T-cell (primary cell): ENCODE measurements around the gene PSME4. TPM values are rescaled to one million over a fixed set of nuclear protein-coding genes. Genes with fewer than 3 reads are reported as not detected.
"Not testable (repeated sequence)": the region's sequence is repeated elsewhere in the genome, so short reads cannot be mapped to it uniquely, and the experiment has no call there.

ENCODE experiments used
- ATAC-seq, 4 experiments: fragments of 200-7000 bp in 3 of 4; fragments of 150-1000 bp in 1 of 4; cut with Tn5 transposase; replicated peaks in 1 of 4; 1 replicate in 3 of 4; 2 replicates in 1 of 4; pipeline ENCODE4 v1.10.0; 2021; ENCODE audit warnings: moderate library complexity in 3 of 4, mild to moderate bottlenecking in 2 of 4, moderate number of reproducible peaks in 1 of 4
- CTCF ChIA-PET, 2 donors: fragments of 300-600 bp; sonication (Branson Sonifier 250); formaldehyde crosslinking; loops; one replicate each; lab custom pipeline; 2022; ENCODE audit warnings: antibody characterized with exemption in 2 of 2; lab: Charles Lee
- POLR2A ChIA-PET, 2 donors: fragments of 300-600 bp; sonication (Branson Sonifier 250); formaldehyde crosslinking; loops; one replicate each; lab custom pipeline; 2022; ENCODE audit warnings: antibody characterized with exemption in 2 of 2; lab: Charles Lee
- DNase-seq, 35 experiments: peaks; one replicate each; pipeline versions ENCODE4 v3.0.0 to v3.0.0-alpha.2; 2013 to 2023
- H3K27ac ChIP-seq: one replicate; pipeline ENCODE4 v1.5.1; 2013; ENCODE audit warnings: low read length
- H3K27me3 ChIP-seq, 2 experiments: replicated peaks in 1 of 2; 1 replicate in 1 of 2; 2 replicates in 1 of 2; pipeline versions ENCODE4 v1.6.1 to v1.7.0; 2013; ENCODE audit warnings: low read length in 1 of 2, mixed read lengths in 1 of 2; ENCODE audit not compliant: control insufficient read depth in 2 of 2, insufficient read depth in 2 of 2; ENCODE audit errors: extremely low read depth in 1 of 2
- H3K36me3 ChIP-seq, 2 donors: 1 replicate in 1 of 2; 2 replicates in 1 of 2; pipeline versions ENCODE4 v1.6.1 to v1.7.0; 2013; ENCODE audit warnings: low read length in 1 of 2; ENCODE audit not compliant: control insufficient read depth in 2 of 2, insufficient read depth in 1 of 2; ENCODE audit errors: extremely low read depth in 1 of 2
- H3K4me1 ChIP-seq, 2 experiments: 1 replicate in 1 of 2; 2 replicates in 1 of 2; pipeline versions ENCODE4 v1.6.1 to v1.7.0; 2013; ENCODE audit warnings: low read length in 2 of 2, mixed read lengths in 1 of 2; ENCODE audit not compliant: insufficient read depth in 2 of 2, control insufficient read depth in 1 of 2; ENCODE audit errors: extremely low read depth in 1 of 2
- H3K4me3 ChIP-seq, 2 donors: 1 replicate in 1 of 2; 2 replicates in 1 of 2; pipeline versions ENCODE4 v1.5.1 to v1.7.0; 2013; ENCODE audit warnings: mild to moderate bottlenecking in 2 of 2, low read length in 1 of 2, moderate library complexity in 1 of 2; ENCODE audit not compliant: control insufficient read depth in 1 of 2; ENCODE audit errors: extremely low read depth in 1 of 2
- H3K9me3 ChIP-seq: 2 replicates; pipeline ENCODE4 v1.7.0; 2013
- H3K27ac Mint-ChIP-seq, 2 donors: one replicate each; pipeline ENCODE4 v1.8.0; 2020 to 2021; ENCODE audit warnings: mild to moderate bottlenecking in 2 of 2, mixed read lengths in 2 of 2
- H3K27me3 Mint-ChIP-seq, 2 donors: one replicate each; pipeline ENCODE4 v1.8.0; 2021 to 2022; ENCODE audit warnings: mixed read lengths in 2 of 2
- H3K36me3 Mint-ChIP-seq: one replicate; pipeline ENCODE4 v1.8.0; 2021; ENCODE audit warnings: mixed read lengths
- H3K4me1 Mint-ChIP-seq, 3 donors: one replicate each; pipeline ENCODE4 v1.8.0; 2020 to 2022; ENCODE audit warnings: mixed read lengths in 3 of 3, mild to moderate bottlenecking in 1 of 3
- H3K4me3 Mint-ChIP-seq, 3 donors: one replicate each; pipeline ENCODE4 v1.8.0; 2020 to 2022; ENCODE audit warnings: mild to moderate bottlenecking in 3 of 3, mixed read lengths in 3 of 3, moderate library complexity in 3 of 3
- H3K9me3 Mint-ChIP-seq, 3 donors: one replicate each; pipeline ENCODE4 v1.8.0; 2020 to 2022; ENCODE audit warnings: mixed read lengths in 3 of 3
- WGBS: methylation state at CpG from one replicate; pipeline ENCODE4 v1.1.5; 2013; ENCODE audit warnings: missing lambda C conversion rate; ENCODE audit not compliant: insufficient coverage; 5-methylcytosine and 5-hydroxymethylcytosine counted together
- total RNA-seq, 35 experiments: library from RNA in 6 of 35; stranded (reverse) in 6 of 35; fragments of 120-200 nt in 1 of 35; gene quantifications; one replicate each; pipeline versions ENCODE4 v1.2.1 to v1.2.4 and lab custom pipeline; 2013 to 2026

Gene PSME4
- total RNA-seq, 5 donors from 2014 or later (not counting 1 experiment from before 2014, with no cell fraction given): 39.8 to 87.4 (median 44.6) TPM

DNA sequence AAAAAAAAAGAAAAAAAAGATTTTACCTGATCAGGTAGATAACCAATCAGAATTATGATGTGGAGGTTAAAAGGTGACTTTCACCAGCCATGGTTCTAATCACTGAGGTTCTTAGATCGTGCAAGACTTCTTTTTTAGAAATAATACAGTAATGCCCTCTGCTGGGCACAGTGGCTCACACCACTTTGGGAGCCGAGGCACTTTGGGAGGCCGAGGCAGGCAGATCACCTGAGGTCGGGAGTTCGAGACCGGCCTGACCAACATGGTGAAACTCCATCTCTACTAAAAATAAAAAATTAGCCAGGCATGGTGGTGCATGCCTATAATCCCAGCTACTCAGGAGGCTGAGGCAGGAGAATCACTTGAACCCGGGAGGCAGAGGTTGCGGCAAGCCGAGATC lies 147.2 kb downstream of the PSME4 start:
- POLR2A ChIA-PET, CTCF ChIA-PET: not testable (repeated sequence)

DNA sequence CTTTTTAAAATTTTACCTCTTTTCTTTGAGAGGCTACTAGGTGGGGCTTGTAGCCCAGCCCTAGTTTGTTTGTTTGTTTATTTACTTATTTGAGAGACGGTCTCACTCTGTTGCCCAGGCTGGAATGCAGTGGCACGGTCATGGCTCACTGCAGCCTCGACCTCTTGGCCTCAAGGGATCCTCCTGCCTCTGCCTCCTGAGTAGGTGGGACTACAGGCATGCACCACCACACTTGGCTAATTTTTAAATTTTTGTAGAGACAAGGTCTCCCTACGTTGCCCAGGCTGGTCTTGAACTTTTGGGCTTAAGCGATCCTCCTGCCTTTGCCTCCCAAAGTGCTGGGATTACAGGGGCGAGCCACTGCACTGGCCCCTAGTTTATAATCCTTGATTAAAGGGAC lies 149.0 kb downstream of the PSME4 start:
- Histone ChIP-seq H3K36me3 (peaks cover 3 to 18% of the 10 kb centered on the region in 2 donors), H3K27me3 (no peaks in the 10 kb centered on the region), H3K4me3 (no peak overlapping the region), H3K4me1 (no peaks in the 10 kb centered on the region), H3K27ac (no peak overlapping the region), H3K9me3 (no peaks in the 10 kb centered on the region)
- H3K4me1 Mint-ChIP-seq: no peaks in the 10 kb centered on the region
- H3K36me3 Mint-ChIP-seq: peaks cover 18% of the 10 kb centered on the region
- H3K27ac Mint-ChIP-seq: no peak overlapping the region
- ChIA-PET POLR2A (no interaction called here), CTCF (no interaction called here)
- no peak for DNase-seq
- H3K27me3 Mint-ChIP-seq: no peaks in the 10 kb centered on the region
- H3K4me3 Mint-ChIP-seq: no peak overlapping the region
- H3K9me3 Mint-ChIP-seq: no peaks in the 10 kb centered on the region
- 96% methylated on average over 3 of the region's 6 CpGs for WGBS
- ATAC-seq: no peak

More for the DNA sequence above, 147.2 kb downstream of the PSME4 start:
- not testable (repeated sequence) for H3K4me3 Mint-ChIP-seq, H3K9me3 Mint-ChIP-seq, ATAC-seq, H3K9me3 ChIP-seq, H3K27ac ChIP-seq, H3K4me1 Mint-ChIP-seq, H3K4me1 ChIP-seq, H3K4me3 ChIP-seq, DNase-seq, H3K27ac Mint-ChIP-seq, H3K36me3 ChIP-seq, H3K27me3 Mint-ChIP-seq, H3K27me3 ChIP-seq
- H3K36me3 Mint-ChIP-seq: peaks cover 20% of the 10 kb centered on the region
- WGBS: 78% methylated on average over 3 of the region's 9 CpGs

DNA sequence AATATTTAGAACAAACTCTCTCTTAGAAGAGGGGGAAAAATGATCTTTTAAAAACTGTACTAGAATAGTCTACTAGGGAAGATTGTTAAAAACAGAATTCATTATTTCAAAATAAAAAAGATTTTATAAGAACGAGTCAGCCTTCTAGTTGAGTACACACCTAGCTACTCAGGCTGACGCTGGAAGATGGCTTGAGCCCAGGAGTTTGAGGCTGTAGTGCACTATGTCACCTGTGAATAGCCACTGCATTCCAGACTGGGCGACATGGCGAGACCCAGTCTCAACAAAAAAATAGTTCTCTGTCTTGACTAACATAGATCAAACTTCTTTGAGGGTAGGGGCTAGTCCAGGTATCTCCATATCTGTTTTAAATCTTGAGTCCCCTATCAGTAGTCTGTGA lies 150.1 kb downstream of the PSME4 start:
- Histone ChIP-seq H3K4me1 (no peaks in the 10 kb centered on the region), H3K4me3 (no peak overlapping the region), H3K27me3 (no peaks in the 10 kb centered on the region), H3K9me3 (no peaks in the 10 kb centered on the region), H3K36me3 (peaks cover 3 to 24% of the 10 kb centered on the region in 2 donors), H3K27ac (no peak overlapping the region)
- H3K27ac Mint-ChIP-seq: no peak overlapping the region
- H3K9me3 Mint-ChIP-seq: no peaks in the 10 kb centered on the region
- H3K36me3 Mint-ChIP-seq: peaks cover 23% of the 10 kb centered on the region
- DNase-seq (no peak), ATAC-seq (no peak)
- CTCF ChIA-PET: interaction anchor here in 1 of 2 donors (0.6 kb wide), 1 partner anchor 149 kb away, joined by 9 read pairs; no protein-coding TSS in a partner anchor
- H3K27me3 Mint-ChIP-seq: no peaks in the 10 kb centered on the region
- POLR2A ChIA-PET: no interaction called here
- no peak overlapping the region for H3K4me3 Mint-ChIP-seq
- WGBS: 90% methylated on average over 1 of the region's 4 CpGs
- no peaks in the 10 kb centered on the region for H3K4me1 Mint-ChIP-seq

DNA sequence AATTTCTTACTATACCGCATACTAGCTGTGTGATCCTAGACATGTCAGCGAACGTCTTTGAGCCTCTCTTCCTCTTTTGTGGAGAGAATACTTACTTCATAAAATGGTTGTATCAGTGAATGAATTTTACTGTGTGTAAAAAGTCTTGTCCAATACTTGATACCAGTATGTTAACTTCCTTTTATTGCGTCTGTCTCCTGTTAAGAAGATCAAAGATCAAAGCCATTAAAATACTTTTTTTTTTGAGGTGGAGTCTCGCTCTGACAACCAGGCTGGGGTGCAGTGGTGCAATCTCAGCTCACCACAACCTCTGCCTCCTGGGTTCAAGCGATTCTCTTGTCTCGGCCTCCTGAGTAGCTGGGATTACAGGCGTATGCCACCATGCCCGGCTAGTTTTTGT lies 150.7 kb downstream of the PSME4 start:
- no peaks in the 10 kb centered on the region for H3K4me1 Mint-ChIP-seq
- H3K27ac Mint-ChIP-seq: no peak overlapping the region
- WGBS: 100% methylated on average over 1 of the region's 9 CpGs
- H3K4me3 ChIP-seq: no peak overlapping the region
- CTCF ChIA-PET: no interaction called here
- peaks cover 3 to 25% of the 10 kb centered on the region in 2 donors for H3K36me3 ChIP-seq
- no peaks in the 10 kb centered on the region for H3K4me1 ChIP-seq
- DNase-seq (no peak), ATAC-seq (no peak)
- H3K9me3 ChIP-seq: no peaks in the 10 kb centered on the region
- H3K4me3 Mint-ChIP-seq: no peak overlapping the region
- H3K27me3 Mint-ChIP-seq: no peaks in the 10 kb centered on the region
- no peaks in the 10 kb centered on the region for H3K27me3 ChIP-seq
- POLR2A ChIA-PET: no interaction called here
- peaks cover 29% of the 10 kb centered on the region for H3K36me3 Mint-ChIP-seq
- no peak overlapping the region for H3K27ac ChIP-seq
- H3K9me3 Mint-ChIP-seq: no peaks in the 10 kb centered on the region

DNA sequence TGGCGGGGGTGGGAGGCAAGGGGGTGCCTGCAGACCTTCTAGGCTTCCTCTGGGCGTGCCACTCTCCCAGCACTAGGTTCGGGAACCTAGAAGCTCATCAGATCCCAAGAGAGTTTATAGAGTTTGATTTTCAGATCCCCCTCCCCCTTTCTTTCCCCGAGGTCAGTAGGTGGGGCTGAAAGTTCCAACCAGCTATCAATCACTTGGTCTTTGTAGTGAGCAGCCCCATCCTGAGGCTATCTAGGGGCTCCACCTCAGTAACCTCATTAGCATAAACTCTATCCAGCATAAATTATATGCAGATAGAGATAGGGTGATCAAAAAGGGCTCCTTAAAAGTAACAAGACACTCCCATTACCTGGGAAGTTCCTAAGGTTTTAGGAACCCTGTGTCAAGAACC lies 151.2 kb downstream of the PSME4 start:
- no peaks in the 10 kb centered on the region for H3K9me3 ChIP-seq
- ChIA-PET POLR2A (interaction anchor here in 1 of 2 donors (0.7 kb wide), 1 partner anchor 13 kb away, joined by 14 read pairs; no protein-coding TSS in a partner anchor), CTCF (interaction anchor here in 1 of 2 donors (0.7 kb wide), 1 partner anchor 18 kb away, joined by 8 read pairs; no protein-coding TSS in a partner anchor)
- no peaks in the 10 kb centered on the region for H3K27me3 ChIP-seq
- DNase-seq (no peak), ATAC-seq (no peak)
- Mint-ChIP-seq H3K4me1 (no peaks in the 10 kb centered on the region), H3K27ac (no peak overlapping the region), H3K9me3 (no peaks in the 10 kb centered on the region), H3K36me3 (peaks cover 30% of the 10 kb centered on the region), H3K4me3 (no peak overlapping the region), H3K27me3 (no peaks in the 10 kb centered on the region)
- no peaks in the 10 kb centered on the region for H3K4me1 ChIP-seq
- H3K36me3 ChIP-seq: peaks cover 3 to 25% of the 10 kb centered on the region in 2 donors
- no peak overlapping the region for H3K4me3 ChIP-seq
- no peak overlapping the region for H3K27ac ChIP-seq
- no CpG with 5 or more reads among the region's 4 CpGs for WGBS

DNA sequence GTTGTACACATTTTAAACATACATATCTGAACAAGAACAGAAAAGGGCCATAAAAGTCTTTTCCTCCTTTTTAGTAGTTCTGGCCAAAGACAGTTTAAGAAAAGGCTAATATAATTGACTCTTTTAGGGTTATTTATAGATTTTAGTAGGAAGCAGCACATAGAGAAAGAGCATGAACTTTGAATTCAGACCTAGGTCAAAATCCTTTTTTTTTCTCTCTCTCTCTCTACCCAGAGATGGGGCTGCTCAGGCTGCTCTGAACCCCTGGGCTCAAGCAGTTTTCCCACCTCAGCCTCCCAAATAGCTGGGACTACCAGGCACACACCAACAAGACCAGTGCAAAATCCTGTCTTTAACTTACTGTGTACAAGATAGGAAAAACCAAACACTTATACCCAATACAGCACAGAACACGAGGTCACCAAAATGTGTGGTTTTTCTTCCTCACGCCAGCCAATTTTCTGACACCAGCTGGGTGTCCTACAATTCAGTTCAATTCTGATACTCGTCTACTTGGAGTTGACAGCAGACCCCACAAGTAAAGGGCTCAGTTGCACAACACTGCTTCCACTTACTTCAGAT lies 151.8 kb downstream of the PSME4 start:
- CTCF ChIA-PET: interaction anchor here in 1 of 2 donors (0.7 kb wide), 1 partner anchor 18 kb away, joined by 8 read pairs; no protein-coding TSS in a partner anchor
- no peak for ATAC-seq

More for the DNA sequence above, 151.8 kb downstream of the PSME4 start:
- Histone ChIP-seq H3K9me3 (no peaks in the 10 kb centered on the region), H3K4me1 (no peaks in the 10 kb centered on the region), H3K36me3 (peaks cover 3 to 26% of the 10 kb centered on the region in 2 donors), H3K4me3 (no peak overlapping the region), H3K27ac (no peak overlapping the region), H3K27me3 (no peaks in the 10 kb centered on the region)
- H3K27ac Mint-ChIP-seq: no peak overlapping the region
- POLR2A ChIA-PET: interaction anchor here in 1 of 2 donors (0.7 kb wide), 1 partner anchor 12 kb away, joined by 14 read pairs; no protein-coding TSS in a partner anchor
- WGBS: 83% methylated on average over 3 of the region's 3 CpGs
- no peak for DNase-seq
- H3K9me3 Mint-ChIP-seq: no peaks in the 10 kb centered on the region
- H3K27me3 Mint-ChIP-seq: no peaks in the 10 kb centered on the region
- H3K36me3 Mint-ChIP-seq: peaks cover 32% of the 10 kb centered on the region
- H3K4me3 Mint-ChIP-seq: no peak overlapping the region
- H3K4me1 Mint-ChIP-seq: no peaks in the 10 kb centered on the region
